ENCODE results near the gene POU5F1. TPM values are rescaled to one million over a fixed set of nuclear protein-coding genes. Genes with fewer than 3 reads are reported as not detected.

Gene POU5F1
- total and polyA plus RNA-seq, 12 donors, result 0.17 to 2.8 (median 1.2) TPM; not detected in 8

- TF ChIP-seq POLR2A (IDR thresholded peaks at IDR 0.05), result no peak
- peak in 1 of 6 experiments; percentile 15 for TF ChIP-seq CTCF (IDR thresholded peaks at IDR 0.05)
- no peaks in the 10 kb centered on the region for H3K9me3 ChIP-seq (replicated peaks in 1 of 3)
- H3K27ac ChIP-seq, result peak overlapping the region in 1 of 5 donors; percentile 68
- DNase-seq, result peak in 1 of 7 donors; percentile 16
- H3K4me3 ChIP-seq, result peak overlapping the region in 1 of 4 donors; percentile 31
- H3K36me3 ChIP-seq (replicated peaks in 1 of 2), result no peaks in the 10 kb centered on the region
- H3K27me3 ChIP-seq, result peaks cover 4% of the 10 kb centered on the region
- WGBS, 4 donors, result 62 to 68% (median 63%) methylated on average over 9 of the region's 9 CpGs
- H3K4me1 ChIP-seq (replicated peaks in 1 of 2), result no peaks in the 10 kb centered on the region
- intact Hi-C loops (cut with DNase I), result no loop called here
Measured at GRCh38 chr6:31114970-31115849, 55.3 kb downstream of the POU5F1 start.

- peak within 1 kb of the TSS in 1 of 4 donors; percentile 31 for H3K4me3 ChIP-seq
- 17 to 21% (median 20%) methylated on average over 3 of the region's 3 CpGs for WGBS, 4 donors
- no peaks in the 10 kb centered on the region for H3K36me3 ChIP-seq (replicated peaks in 1 of 2)
- no peaks in the 10 kb centered on the region for H3K4me1 ChIP-seq (replicated peaks in 1 of 2)
- TF ChIP-seq CTCF (IDR thresholded peaks at IDR 0.05) (no peak), POLR2A (IDR thresholded peaks at IDR 0.05) (no peak)
- peaks cover 4% of the 10 kb centered on the region for H3K27me3 ChIP-seq
- H3K9me3 ChIP-seq (replicated peaks in 1 of 3), result no peaks in the 10 kb centered on the region
- H3K27ac ChIP-seq, result peak within 1 kb of the TSS in 1 of 5 donors; percentile 68
- intact Hi-C loops (cut with DNase I), result no loop called here
- peak; percentile 77 to 91 (median 88) for DNase-seq
Measured at GRCh38 chr6:31114541-31114878, 56.0 kb downstream of the POU5F1 start, which contains the start of gene PSORS1C1. Gene PSORS1C1 (plus strand): TSS chr6:31114800. CDS start chr6:31129633, 14,833 bp downstream.

Small RNA genes lying within 50 kb of the gene (small RNA-seq; reads per million reads assigned to genes)
- 0 reads per million in 2 donors for gene POLR2LP1

Other genes starting within 250 kb of the POU5F1 start
- 1 to 10 TPM in 1 of 9 donors, under 1 TPM in 2, not detected in 6; 0.38 to 1.5 (median 0.39) TPM for gene SFTA2, start 238.5 kb downstream of the POU5F1 start, total RNA-seq
- gene SFTA2, start 238.5 kb downstream of the POU5F1 start, polyA plus RNA-seq, result under 1 TPM in 2 of 3 donors, not detected in 1; 0.20 to 0.24 TPM
- not detected for gene MUCL3, start 229.7 kb downstream of the POU5F1 start, total RNA-seq
- gene MUCL3, start 229.7 kb downstream of the POU5F1 start, polyA plus RNA-seq, result under 1 TPM in 2 of 3 donors, not detected in 1; under 0.01 to 0.02 TPM
- gene MUC21, start 187.0 kb downstream of the POU5F1 start, total RNA-seq, result not detected
- under 1 TPM in 2 of 3 donors, not detected in 1; 0.16 to 0.34 TPM for gene MUC21, start 187.0 kb downstream of the POU5F1 start, polyA plus RNA-seq
- not detected for gene MUC22, start 160.2 kb downstream of the POU5F1 start, total RNA-seq
- gene MUC22, start 160.2 kb downstream of the POU5F1 start, polyA plus RNA-seq, result not detected
- gene C6orf15, start 58.1 kb downstream of the POU5F1 start, total RNA-seq, result not detected
- not detected for gene C6orf15, start 58.1 kb downstream of the POU5F1 start, polyA plus RNA-seq
- gene PSORS1C1, start 55.9 kb downstream of the POU5F1 start, total RNA-seq, result 1 to 10 TPM in 3 of 9 donors, under 1 TPM in 6; 0.06 to 2.3 (median 0.52) TPM
- 1 to 10 TPM in 2 of 3 donors, under 1 TPM in 1; 0.60 to 5.1 (median 1.9) TPM for gene PSORS1C1, start 55.9 kb downstream of the POU5F1 start, polyA plus RNA-seq
- not detected for gene CDSN, start 50.2 kb downstream of the POU5F1 start, total RNA-seq
- gene CDSN, start 50.2 kb downstream of the POU5F1 start, polyA plus RNA-seq, result under 1 TPM in 2 of 3 donors, not detected in 1; 0.03 to 0.08 TPM
- gene PSORS1C2, start 31.6 kb downstream of the POU5F1 start, total RNA-seq, result not detected
- not detected for gene PSORS1C2, start 31.6 kb downstream of the POU5F1 start, polyA plus RNA-seq
- 10 to 100 TPM in 7 of 9 donors, 1 to 10 TPM in 2; 6.4 to 23.7 (median 13.6) TPM for gene CCHCR1, start 12.9 kb downstream of the POU5F1 start, total RNA-seq
- 10 to 100 TPM in 2 of 3 donors, 1 to 10 TPM in 1; 4.5 to 27.4 (median 16.0) TPM for gene CCHCR1, start 12.9 kb downstream of the POU5F1 start, polyA plus RNA-seq
- gene TCF19, start 12.1 kb downstream of the POU5F1 start, total RNA-seq, result 1 to 10 TPM; 1.8 to 8.4 (median 2.1) TPM
- gene TCF19, start 12.1 kb downstream of the POU5F1 start, polyA plus RNA-seq, result 1 to 10 TPM; 2.0 to 3.3 (median 2.1) TPM
- 1,000 to 10,000 TPM in 1 of 9 donors, 100 to 1,000 TPM in 8; 214 to 1,851 (median 684) TPM for gene HLA-C, start 101.4 kb upstream of the POU5F1 start, total RNA-seq
- gene HLA-C, start 101.4 kb upstream of the POU5F1 start, polyA plus RNA-seq, result 100 to 1,000 TPM; 157 to 323 (median 297) TPM
- 1,000 to 10,000 TPM in 8 of 9 donors, 100 to 1,000 TPM in 1; 248 to 3,150 (median 1,269) TPM for gene HLA-B, start 186.5 kb upstream of the POU5F1 start, total RNA-seq
- 1,000 to 10,000 TPM in 1 of 3 donors, 100 to 1,000 TPM in 2; 615 to 1,099 (median 618) TPM for gene HLA-B, start 186.5 kb upstream of the POU5F1 start, polyA plus RNA-seq
- gene MICA, start 232.9 kb upstream of the POU5F1 start, total RNA-seq, result 10 to 100 TPM; 12.2 to 58.7 (median 29.1) TPM
- gene MICA, start 232.9 kb upstream of the POU5F1 start, polyA plus RNA-seq, result 10 to 100 TPM; 36.0 to 66.0 (median 45.6) TPM

Data from adrenal gland (tissue), 12 donors.